Anterior cingulate cortex (tissue), 58 donors: ENCODE measurements around the gene CNGB1.
A peak's percentile ranks its signal among the peaks of the same experiment; 100 is the strongest.
"Not testable (repeated sequence)": the region's sequence is repeated elsewhere in the genome, so short reads cannot be mapped to it uniquely, and the experiment has no call there.

Experiments
- DNase-seq, 58 donors: peaks; one replicate each; lab custom pipeline; 2025; lab: John Stamatoyannopoulos, UW

CNGB1 gene

DNA sequence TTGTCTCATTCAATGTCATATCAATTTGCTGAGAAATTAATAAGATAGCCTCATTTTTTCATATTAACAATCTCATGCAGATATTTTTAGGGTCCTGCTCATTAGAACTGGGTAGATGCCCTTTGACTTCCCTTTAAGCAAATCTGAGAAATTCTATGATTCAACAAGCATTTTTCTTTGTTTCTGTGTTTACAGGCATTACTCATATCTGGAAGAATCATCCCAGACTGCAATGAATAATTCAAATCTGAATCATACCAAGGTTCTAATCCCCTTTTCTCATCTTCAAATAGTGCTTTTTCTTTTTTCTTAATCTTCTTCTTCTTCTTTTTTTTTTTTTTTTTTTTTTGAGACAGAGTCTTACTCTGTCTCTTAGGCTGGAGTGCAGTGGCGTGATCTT, 99.5 kb downstream of the CNGB1 start:
- no peak for DNase-seq

DNA sequence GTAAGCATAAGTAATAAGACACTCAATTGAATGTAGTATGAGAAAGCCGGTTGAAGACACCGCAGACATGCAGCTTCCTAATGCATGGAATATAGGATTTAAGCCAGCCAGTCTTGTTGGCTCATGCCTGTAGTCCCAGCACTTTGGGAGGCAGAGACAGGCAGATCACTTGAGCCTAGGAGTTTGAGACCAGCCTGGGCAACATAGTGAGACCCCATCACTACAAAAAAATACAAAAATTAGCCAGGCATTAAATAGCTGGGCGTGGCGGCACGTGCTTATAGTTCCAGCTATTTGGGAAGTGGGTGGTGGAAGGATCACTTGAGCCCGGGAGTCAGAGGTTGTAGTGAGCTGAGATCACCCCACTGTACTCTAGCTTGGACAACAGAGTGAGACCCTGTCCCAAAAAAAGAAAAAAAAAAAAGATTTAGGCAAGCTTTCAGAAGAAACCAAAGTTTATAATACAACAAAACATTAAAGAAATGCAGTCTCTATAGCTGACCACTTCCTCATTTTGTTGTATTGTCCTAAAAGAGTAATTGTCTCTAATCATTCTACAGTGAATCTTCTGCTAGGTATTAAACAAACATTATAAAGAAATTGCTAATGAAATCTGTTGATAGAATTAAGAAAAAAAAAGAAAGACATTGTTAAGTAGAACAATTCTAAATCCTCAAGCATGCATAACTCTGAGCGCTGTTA, 100.0 kb downstream of the CNGB1 start:
- DNase-seq: no peak

DNA sequence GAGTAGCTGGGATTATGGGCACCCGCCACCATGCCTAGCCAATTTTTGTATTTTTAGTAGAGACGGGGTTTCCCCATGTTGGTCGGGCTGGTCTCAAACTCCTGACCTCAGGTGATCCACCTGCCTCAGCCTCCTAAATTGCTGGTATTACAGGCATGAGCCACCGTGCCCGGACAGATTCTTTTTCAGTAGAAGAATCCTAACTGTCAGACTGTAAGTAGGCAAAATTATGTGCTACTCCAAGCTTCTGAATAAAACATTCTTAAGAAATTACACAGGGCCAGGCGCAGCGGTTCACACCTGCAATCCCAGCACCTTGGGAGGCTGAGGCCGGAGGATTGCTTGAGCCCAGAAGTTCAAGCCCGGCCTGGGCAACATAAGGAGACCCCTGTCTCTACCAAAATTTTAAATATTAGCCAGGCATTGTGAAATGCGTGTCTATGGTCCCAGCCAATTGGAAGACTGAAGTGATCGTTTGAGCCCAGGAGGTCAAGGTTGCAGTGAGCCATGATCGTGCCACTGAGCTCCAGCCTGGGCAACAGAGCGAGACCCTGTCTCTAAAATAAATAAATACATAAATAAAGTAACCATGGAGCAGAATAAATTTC, 101.9 kb downstream of the CNGB1 start:
- DNase-seq: no peak

DNA sequence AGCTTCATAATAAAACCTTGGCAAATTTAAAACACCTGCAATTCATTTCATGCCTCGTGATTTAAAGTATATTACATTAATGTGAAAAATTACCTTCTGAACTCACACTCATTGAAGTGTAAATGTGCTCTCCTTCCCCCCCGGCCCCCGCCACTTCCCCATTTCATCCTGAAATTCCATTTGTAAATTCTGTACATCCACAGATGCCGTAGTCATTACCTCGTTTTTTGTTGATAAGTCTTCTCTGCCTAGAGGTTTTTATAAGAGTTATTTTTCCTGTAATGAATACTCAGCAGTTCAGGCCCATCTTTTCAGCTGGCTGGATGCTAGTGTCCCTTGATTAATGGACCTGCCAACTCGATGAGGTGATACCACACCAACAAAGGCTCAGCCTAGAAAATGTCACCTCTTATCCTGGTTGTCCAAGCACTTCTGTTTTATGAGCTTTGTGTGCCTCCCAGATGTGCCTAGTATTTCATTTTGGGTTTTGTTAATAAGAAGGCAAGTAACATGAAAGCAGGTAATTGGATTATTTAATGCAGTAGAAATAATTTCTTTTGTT, 103.8 kb downstream of the CNGB1 start:
- DNase-seq: no peak

DNA sequence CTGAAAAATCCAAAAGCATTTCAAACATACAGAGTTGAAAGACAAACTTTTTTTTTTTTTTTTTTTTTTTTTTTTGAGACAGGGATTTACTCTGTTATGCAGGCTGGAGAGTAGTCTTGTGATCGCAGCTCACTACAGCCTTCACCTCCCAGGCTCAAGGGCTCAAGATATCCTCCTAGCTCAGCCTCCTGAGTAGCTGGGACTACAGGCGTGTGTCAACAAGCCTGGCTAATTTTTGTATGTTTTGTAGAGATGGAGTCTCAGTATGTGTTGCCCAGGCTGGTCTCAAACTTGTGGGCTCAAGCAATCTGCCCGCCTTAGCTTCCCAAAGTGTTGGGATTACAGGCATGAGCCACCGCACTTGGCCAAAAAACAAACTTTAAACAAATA, 104.4 kb downstream of the CNGB1 start:
- no peak for DNase-seq

DNA sequence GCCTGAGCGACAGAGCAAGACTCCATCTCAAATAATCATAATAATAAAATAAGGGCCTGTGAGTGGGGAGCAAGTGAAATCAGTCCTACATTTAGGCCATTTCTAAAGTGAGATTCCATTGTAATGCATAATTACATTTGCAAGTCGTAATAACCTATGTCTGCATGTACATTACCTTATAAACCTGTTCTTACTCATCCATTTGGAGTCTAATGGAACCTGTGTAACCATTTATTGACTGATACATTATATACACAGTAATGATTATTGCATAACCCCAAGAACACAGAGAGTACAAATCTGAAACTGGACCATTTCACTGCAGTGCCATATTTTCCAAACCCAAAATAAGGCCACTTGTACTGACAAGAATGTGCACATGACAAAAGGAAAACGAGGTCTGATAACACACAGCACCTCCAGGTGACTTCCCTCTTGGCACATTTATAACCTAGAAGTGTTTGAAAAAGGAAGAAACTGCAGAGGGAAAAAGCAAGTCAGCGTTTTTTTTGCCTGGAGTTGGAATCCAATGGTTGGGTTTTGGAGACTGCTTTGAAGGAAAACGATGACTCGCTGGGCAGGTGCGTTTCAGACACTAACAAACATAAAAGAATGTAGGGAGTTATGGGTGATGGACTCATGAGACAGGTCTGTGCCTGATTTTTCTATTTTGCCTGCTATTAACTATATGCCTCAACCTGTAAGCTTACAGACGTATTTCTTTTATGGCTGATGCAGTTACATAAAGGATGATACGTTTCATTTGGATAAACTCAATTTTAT, 105.0 kb downstream of the CNGB1 start:
- no peak for DNase-seq

DNA sequence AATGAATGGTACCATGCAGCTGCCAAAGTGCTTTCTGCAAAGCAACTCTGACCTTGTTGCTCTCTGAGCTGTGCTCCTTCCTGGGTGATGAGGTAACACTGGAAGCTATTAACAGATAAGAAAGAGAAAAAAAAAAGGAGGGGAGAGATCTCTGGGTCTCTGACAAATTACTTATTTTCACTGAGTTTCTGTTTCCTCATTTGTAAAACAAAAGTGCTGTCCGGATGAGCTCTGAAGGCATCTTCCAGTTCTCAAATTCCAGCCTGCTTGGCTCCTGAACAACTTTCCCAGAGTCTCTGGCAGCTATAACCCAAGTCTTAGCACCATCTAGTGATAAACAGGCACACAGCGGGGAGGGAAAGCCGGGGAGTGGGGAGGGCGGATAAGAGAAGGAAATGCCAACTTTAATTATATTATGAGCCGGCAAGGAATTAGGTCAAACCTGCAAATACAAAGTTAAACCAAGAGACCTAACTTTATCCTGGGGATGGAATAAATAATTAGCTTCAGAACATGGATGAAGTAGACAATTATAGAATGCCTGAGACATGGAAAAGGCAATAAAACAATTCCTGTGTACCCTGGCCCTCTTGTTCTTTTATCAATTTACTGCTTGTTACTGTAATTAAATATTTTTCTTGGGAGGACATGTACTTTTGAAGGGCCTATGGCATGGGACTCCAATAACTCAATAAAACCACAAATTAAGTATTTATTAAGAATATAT, 107.3 kb downstream of the CNGB1 start:
- peak in 45 of 58 donors; percentile 3 to 82 (median 29) for DNase-seq

DNA sequence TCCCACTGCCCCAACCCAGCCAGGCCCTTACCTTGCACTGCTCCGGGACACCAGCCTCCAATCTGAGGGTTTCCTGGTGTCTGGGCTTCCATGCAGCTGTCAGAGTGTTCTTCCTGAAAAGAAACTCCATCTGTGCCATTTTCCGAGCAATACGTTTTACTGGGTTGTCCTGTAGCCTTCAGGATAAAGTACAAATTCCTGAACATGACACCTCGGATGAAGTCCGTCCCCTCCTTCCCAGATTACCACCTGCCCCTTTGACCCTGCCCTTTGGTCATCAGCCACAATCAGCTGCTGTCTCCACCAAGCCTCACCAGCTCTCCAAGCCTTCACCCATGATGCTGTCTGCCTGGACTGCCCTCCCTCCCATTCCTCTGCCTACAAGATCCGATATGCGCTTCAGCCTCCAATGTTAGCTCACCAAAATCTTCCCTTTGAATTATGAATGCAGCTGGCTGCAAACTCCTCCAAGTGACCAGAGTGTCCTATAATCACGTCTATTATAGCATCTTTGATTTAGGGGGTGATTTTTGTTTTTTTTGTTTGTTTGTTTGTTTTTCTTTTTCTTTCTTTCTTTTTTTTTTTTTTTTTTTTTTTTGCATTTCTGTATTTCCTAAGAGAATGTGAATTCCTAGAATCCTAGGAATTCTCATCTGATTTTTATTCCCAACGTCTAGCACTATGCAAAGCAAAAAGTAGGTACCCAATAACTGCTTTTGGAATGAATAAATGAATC, 108.1 kb downstream of the CNGB1 start:
- DNase-seq: no peak

DNA sequence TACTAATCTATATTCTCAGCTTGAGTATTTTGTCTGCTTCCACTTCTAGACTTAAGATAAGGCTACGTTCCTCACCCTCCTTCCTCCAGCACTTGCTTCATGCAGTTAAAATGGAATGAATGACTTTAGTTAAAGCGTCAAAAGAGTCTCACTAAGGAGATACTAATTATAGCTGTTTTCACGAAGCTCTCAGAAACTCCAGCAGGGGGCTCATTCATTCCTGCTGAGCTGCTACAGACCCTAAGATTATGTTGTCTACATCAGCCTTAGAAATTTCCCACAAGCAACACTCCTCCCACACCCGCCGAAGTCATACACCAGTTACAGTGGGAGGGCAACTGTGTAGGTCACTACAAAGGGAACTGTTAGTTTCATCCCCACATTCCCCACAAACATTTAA, 111.6 kb downstream of the CNGB1 start:
- DNase-seq: no peak

DNA sequence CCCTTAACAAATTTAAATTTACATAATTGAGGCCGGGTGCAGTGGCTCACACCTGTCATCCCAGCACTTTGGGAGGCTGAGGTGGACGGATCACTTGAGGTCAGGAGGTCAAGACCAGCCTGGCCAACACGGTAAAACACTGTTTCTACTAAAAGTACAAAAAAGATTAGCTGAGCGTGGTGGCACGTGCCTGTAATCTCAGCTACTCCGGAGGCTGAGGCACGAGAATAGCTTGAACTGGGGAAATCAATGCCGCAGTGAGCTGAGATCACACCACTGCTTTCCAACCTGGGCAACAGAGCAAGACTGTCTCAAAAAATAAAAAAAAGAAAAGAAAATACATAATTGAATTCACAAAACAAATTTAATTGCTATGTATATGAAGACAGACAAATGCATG, 112.3 kb downstream of the CNGB1 start:
- no peak for DNase-seq

DNA sequence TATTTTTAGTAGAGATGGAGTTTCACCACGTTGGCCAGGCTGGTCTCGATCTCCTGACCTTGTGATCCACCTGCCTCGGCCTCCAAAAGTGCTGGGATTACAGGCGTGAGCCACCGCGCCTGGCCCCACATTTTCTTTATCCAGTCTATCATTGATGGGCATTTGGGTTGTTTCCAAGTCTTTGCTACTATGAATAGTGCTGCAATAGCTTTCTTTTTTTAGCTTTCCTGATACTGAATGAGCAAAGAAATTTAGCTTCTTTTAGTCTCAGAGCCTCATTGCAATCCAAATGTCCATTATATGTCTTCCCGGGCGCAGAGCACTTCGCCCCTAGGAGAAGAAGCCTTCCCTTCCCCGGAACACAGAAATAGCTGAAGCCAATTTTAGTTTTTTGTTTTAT, 112.9 kb downstream of the CNGB1 start:
- not testable (repeated sequence) for DNase-seq

DNA sequence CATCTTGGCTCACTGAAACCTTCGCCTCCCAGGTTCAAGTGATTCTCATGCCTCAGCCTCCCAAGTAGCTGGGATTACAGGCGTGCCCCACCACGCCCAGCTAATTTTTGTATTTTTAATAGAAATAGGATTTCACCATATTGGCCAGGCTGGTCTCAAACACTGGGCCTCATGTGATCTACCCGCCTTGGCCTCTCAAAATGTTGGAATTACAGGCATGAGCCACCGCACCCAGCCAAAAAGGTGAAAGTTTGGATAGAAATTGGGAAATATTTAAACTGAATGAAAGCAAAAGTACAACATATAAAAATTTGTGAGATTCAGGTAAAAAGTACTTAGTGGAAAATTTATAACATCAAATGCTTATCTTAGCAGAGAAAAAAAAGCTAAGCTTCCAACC, 115.7 kb downstream of the CNGB1 start:
- DNase-seq: no peak

DNA sequence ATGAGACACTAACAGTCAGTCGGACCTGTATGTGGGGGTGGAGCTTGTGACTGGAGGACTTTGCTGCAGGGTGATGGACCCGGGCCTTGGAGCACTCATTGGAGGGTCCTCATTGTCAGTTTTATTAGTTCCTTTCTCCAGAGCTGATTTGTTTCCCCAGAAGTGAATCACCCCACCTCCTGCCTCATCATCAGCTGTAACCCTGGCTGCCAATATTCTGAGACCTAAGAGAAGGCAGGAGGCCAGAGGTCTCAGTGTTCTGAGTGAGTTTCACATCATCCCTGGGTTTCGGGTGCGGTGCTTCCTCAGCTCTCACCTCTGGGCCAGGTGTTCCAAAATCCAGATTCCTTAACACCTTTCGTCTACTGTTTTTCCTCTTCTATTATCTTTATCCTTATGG, 118.7 kb downstream of the CNGB1 start:
- no peak for DNase-seq

DNA sequence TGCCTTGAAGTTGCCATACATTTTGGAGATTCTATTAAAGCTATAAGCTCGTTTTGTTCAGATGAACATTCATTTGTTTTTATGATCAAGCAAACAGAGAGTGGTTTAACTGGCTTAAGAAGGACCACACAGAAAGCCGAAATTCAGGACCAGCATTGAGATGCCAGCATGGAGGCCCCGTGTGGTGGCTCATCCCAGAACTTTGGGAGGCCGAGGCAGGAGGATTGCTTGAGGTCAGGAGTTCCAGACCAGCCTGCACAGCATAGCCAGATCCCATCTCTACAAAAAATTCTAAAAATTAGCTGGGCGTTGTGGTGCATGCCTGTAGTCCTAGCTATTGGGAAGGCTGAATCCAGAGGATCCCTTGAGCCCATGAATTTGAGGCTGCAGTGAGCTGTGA, 122.7 kb downstream of the CNGB1 start:
- no peak for DNase-seq

DNA sequence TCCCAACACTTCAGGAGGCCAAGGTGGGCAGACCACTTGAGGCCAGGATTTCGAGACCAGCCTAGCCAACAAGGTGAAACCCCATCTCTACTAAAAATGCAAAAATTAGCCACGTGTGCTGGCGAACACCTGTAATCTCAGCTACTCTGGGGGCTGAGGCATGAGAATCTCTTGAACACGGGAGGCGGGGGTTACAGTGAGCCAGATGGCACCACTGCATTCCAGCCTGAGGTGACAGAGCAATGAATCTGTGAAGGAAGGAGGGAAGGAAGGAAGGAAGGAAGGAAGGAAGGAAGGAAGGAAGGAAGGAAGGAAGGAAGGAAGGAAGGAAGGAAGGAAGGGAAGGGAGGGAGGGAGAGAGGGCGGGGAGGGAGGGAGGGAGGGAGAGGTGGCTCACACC, 124.0 kb downstream of the CNGB1 start:
- DNase-seq: not testable (repeated sequence)

DNA sequence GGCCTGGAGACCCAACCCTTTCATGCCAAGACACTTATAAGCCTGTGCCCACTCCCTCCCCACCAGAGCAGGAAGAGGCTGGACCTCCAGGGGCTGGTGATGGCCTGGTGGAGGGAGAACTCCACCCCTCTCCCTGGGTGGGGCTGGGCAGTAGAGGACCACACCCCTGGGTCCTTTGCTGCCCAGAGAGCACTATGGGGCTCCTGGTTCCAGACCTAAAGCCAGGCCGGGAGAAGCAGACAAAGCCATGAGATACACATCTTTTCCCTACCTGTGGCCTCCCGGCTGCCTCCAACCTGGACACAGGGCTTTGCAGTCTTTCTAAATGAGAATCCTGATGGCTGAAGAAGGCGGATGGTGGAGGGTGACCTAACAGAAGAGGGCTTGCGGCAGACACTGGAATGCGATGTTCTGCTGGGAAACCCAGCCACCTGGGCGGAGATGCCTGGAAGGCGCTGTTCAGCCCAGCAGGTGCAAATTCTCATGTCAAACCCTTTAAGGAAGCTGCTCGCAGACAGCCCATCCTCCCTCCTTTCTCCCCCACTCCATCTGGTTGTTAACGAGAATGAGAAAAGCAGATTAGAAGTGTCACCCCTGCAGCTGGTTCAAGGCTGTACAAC, 124.7 kb downstream of the CNGB1 start:
- DNase-seq: no peak

DNA sequence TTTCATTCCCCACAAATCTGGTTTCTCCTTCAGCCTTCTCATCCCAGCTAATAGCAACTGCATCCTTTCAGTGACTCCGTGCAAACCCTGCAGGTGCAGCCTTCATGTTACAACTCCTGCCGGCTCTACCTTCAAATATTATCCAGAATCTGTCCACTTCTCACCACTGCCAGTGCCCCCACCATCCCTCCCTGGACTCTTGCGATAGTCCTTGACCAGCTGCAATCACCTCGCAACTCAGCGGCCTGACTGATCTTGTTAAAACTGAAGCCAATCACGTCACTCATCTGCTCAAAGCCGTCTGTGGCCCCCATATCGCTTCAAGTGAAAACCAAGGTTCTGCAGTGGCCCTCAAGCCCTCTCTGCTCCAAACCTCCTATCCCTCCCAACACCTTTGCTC, 125.8 kb downstream of the CNGB1 start:
- no peak for DNase-seq

DNA sequence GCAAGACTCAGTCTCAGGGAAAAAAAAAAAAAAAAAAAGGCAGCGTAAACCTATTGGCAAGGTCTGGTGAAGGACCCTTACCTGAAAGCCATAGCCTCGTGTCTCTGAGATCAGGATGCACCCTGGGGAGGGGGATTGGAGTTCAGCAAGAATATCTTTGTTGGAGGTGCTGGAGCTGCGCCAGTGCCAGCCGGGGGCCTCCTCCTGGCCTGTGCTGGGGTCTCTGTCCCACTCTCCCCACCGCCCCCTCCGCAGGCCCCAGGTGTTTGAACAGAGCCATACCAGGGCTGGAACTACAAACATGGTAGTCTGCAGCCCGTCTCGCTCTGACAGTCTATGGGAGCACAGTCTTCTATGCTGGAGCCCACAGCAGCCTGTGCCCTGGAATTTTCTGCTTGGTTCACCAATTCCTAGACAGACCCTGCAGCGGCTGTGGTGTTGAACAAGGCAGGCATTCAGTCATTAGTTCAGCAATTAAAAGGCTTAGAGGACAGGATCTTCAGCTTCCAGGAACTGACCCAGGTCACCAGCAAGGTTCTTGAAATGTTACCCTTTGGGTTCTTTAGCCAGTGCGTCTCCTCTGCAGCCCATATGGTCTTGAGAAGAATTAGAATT, 126.4 kb downstream of the CNGB1 start:
- DNase-seq: peak in 2 of 58 donors; percentile 20 to 28

DNA sequence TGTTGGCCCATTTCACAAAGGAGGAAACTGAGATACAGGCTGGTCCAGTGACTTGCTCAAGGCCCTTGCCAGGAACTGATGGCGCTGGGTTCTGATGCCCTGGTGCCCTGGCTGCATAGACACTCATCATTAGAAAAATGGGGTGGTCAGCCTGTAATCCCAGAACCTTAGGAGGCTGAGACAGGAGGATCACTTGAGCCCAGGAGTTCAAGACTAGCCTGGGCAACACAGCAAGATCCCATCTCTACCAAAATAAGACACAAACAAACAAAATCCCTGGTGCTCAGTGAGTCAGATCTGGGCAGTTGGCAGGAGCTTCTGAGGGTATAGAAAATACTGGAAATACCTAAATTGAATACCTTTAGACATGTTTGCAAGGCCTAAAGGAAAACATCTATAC, 127.5 kb downstream of the CNGB1 start:
- DNase-seq: no peak
